GM06990 (cell line): ENCODE results near the gene ATXN1L.
A peak's percentile ranks its signal among the peaks of the same experiment; 100 is the strongest.

ENCODE experiments used
- DNase-seq: peaks from one replicate; pipeline ENCODE4 v3.0.0-alpha.2; 2011; ENCODE audit not compliant: insufficient read length; ENCODE audit errors: extremely low read depth
- H3K27me3 ChIP-seq: replicated peaks from 2 replicates; pipeline ENCODE4 v1.6.0; 2011; ENCODE audit warnings: low read length; ENCODE audit not compliant: control insufficient read depth, insufficient read depth
- H3K36me3 ChIP-seq: 2 replicates; pipeline ENCODE4 v1.5.1; 2011; ENCODE audit warnings: low read length; ENCODE audit not compliant: control insufficient read depth, insufficient read depth
- H3K4me3 ChIP-seq: replicated peaks from 2 replicates; pipeline ENCODE4 v1.5.1; 2011; ENCODE audit warnings: low read depth, mild to moderate bottlenecking, control low read depth, low read length
- CTCF ChIP-seq: IDR thresholded peaks from 2 replicates; pipeline ENCODE4 v1.5.1; 2011; ENCODE audit warnings: low read length, control low read depth, mild to moderate bottlenecking, inconsistent platforms; ENCODE audit not compliant: insufficient read depth, poor library complexity, severe bottlenecking

ATXN1L gene

GRCh38 chr16:71834291-71834690 is 11.5 kb upstream of the ATXN1L start:
- H3K36me3 ChIP-seq: no peaks in the 10 kb centered on the region
- H3K4me3 ChIP-seq: no peak overlapping the region
- TF ChIP-seq CTCF: no peak
- H3K27me3 ChIP-seq: no peaks in the 10 kb centered on the region
- DNase-seq: no peak

GRCh38 chr16:71837150-71837549 is 8.6 kb upstream of the ATXN1L start:
- DNase-seq: no peak
- Histone ChIP-seq H3K36me3 (no peaks in the 10 kb centered on the region), H3K4me3 (no peak overlapping the region), H3K27me3 (no peaks in the 10 kb centered on the region)
- TF ChIP-seq CTCF: no peak

- TF ChIP-seq CTCF: no peak
- DNase-seq: no peak
- H3K27me3 ChIP-seq: no peaks in the 10 kb centered on the region
- no peaks in the 10 kb centered on the region for H3K36me3 ChIP-seq
- no peak overlapping the region for H3K4me3 ChIP-seq
Measured at GRCh38 chr16:71840052-71840451, 5.7 kb upstream of the ATXN1L start.

- Histone ChIP-seq H3K4me3 (no peak overlapping the region), H3K36me3 (peaks cover under 1% of the 10 kb centered on the region), H3K27me3 (no peaks in the 10 kb centered on the region)
- DNase-seq: no peak
- TF ChIP-seq CTCF: no peak
Measured at GRCh38 chr16:71843572-71843971, 2.2 kb upstream of the ATXN1L start.

- no peak for TF ChIP-seq CTCF
- DNase-seq: no peak
- no peaks in the 10 kb centered on the region for H3K27me3 ChIP-seq
- peak overlapping the region; percentile 96 for H3K4me3 ChIP-seq
- H3K36me3 ChIP-seq: peaks cover 19% of the 10 kb centered on the region
Measured at GRCh38 chr16:71846431-71846830, 655 bp downstream of the ATXN1L start.

- DNase-seq: no peak
- Histone ChIP-seq H3K36me3 (peaks cover 21% of the 10 kb centered on the region), H3K4me3 (peak overlapping the region; percentile 96), H3K27me3 (no peaks in the 10 kb centered on the region)
- no peak for TF ChIP-seq CTCF
Measured at GRCh38 chr16:71847096-71847495, 1.3 kb downstream of the ATXN1L start.
